Measurements from ENCODE around the gene RBM41.
A peak's percentile ranks its signal among the peaks of the same experiment; 100 is the strongest.
"Not testable (repeated sequence)": the region's sequence is repeated elsewhere in the genome, so short reads cannot be mapped to it uniquely, and the experiment has no call there.

The RBM41 gene

DNA sequence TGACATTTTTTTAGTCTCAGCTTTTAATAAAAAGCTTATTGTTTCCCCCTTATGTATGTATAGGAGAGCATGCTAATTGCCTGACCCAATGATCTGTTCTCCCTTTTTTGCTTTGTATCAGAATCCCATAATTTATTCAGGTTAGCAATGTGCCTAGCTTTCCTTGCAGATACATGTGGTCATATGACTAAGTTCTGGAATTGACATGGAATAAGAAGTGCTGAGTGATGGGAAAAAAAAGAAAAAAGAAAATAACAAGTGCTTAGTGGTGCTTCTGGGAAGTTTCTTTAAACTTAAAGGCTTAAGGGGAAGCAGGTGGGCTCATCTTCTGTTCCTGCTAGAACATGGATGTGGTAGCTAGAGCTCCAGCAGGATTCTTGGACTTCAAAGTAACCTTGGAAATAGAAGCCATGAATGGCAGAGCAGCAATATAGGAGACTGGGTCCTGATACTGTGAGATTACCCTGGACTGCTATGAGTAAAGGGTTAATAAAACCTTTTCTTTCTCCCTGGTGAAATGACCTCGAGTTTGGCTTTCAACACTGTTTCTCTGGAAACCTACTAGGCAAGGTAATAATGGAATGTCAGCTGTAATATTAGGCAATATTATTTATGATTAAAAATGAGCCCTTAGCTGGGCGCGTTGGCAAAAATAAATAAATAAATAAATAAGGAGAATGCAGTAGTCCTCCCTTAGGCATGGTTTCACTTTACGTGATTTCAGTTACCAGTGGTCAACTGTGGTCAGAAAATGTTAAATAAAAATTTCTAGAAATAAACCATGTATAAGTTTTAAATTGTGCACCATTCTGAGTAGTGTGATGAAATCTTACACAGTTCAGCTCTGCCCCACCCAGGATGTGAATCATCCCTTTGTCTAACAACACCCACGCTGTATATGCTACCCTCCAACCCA lies 16.7 kb upstream of the RBM41 start:
- H3K36me3 ChIP-seq (ENCODE audit: control insufficient read depth, insufficient read depth, low read length), result no peaks in the 10 kb centered on the region
- H3K27ac ChIP-seq (ENCODE audit: low read depth, low read length, severe bottlenecking), result no peak overlapping the region
- no CpG with 5 or more reads among the region's 5 CpGs for WGBS, 2 experiments (ENCODE audit: insufficient coverage in 2 of 2)
- H3K4me3 ChIP-seq (ENCODE audit: extremely low read depth, insufficient read depth, low read length, poor library complexity, severe bottlenecking), result no peak overlapping the region
- H3K9me3 ChIP-seq (ENCODE audit: control insufficient read depth, low read length), result no peaks in the 10 kb centered on the region
- H3K4me1 ChIP-seq (ENCODE audit: control insufficient read depth, insufficient read depth, low read length, poor library complexity, severe bottlenecking), result peaks cover 4% of the 10 kb centered on the region

DNA sequence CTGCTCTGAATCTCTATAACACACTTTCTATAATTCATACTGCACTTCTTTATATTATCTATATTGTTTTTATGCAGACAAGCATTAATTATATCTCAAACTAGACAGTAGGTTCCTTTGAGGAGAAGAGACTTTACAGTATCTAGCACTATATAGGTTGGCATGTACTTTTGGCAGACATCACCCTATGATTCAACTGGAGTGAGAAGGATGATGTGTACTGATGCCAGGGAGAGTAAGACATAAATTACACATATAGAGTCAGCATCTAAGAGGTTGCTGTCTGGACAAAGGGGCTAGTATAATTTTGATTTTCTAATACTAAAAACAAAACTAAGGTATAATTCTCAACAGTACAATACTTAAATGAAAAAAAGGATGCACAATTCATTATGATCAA lies 5.1 kb upstream of the RBM41 start:
- Histone ChIP-seq H3K36me3 (ENCODE audit: control insufficient read depth, insufficient read depth, low read length) (no peaks in the 10 kb centered on the region), H3K4me3 (ENCODE audit: extremely low read depth, insufficient read depth, low read length, poor library complexity, severe bottlenecking) (no peak overlapping the region), H3K4me1 (ENCODE audit: control insufficient read depth, insufficient read depth, low read length, poor library complexity, severe bottlenecking) (no peaks in the 10 kb centered on the region), H3K27ac (ENCODE audit: low read depth, low read length, severe bottlenecking) (no peak overlapping the region), H3K9me3 (ENCODE audit: control insufficient read depth, low read length) (no peaks in the 10 kb centered on the region)

DNA sequence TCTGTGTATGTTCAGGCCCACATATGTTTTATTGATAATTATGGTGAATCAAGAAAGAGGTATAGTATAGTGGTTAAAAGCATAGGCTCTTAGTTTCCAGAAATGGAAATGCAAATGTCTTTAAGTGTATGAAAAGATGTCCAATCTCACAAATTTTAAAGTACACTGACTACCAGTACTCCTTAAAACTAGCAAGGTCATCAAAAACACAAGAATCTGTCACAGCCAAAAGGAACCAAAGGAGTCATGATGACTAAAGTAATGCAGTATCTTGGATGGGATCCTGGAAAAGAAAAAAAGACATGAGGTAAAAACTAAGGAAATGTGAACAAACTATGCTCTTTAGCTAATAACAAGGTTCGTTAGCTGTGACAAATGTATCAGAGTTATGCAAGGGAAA lies 661 bp upstream of the RBM41 start:
- Histone ChIP-seq H3K4me3 (ENCODE audit: extremely low read depth, insufficient read depth, low read length, poor library complexity, severe bottlenecking) (no peak overlapping the region), H3K36me3 (ENCODE audit: control insufficient read depth, insufficient read depth, low read length) (peaks cover 23% of the 10 kb centered on the region), H3K4me1 (ENCODE audit: control insufficient read depth, insufficient read depth, low read length, poor library complexity, severe bottlenecking) (no peaks in the 10 kb centered on the region), H3K27ac (ENCODE audit: low read depth, low read length, severe bottlenecking) (no peak overlapping the region), H3K9me3 (ENCODE audit: control insufficient read depth, low read length) (no peaks in the 10 kb centered on the region)
- WGBS, 2 experiments (ENCODE audit: insufficient coverage in 2 of 2), result no CpG with 5 or more reads among the region's 1 CpG

DNA sequence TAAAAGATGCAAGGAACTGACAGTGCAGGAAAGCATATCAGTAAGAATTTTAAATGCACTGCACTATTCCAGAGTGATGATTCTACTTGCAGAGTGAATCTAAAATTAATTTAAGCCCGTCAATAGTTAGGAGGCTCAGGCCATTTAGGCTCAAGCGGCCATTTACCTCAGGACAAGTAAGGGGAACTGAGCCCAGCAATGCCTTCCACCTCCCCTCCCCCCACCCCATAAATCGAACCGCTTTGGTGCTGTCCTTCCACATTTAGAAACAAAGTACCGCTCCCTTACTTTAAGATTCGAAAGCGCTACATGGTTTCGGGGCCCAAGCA lies 665 bp downstream of the RBM41 start:
- Histone ChIP-seq H3K9me3 (ENCODE audit: control insufficient read depth, low read length) (no peaks in the 10 kb centered on the region), H3K4me3 (ENCODE audit: extremely low read depth, insufficient read depth, low read length, poor library complexity, severe bottlenecking) (peak overlapping the region; percentile 60), H3K36me3 (ENCODE audit: control insufficient read depth, insufficient read depth, low read length) (peaks cover 34% of the 10 kb centered on the region), H3K27ac (ENCODE audit: low read depth, low read length, severe bottlenecking) (peak overlapping the region; percentile 72), H3K4me1 (ENCODE audit: control insufficient read depth, insufficient read depth, low read length, poor library complexity, severe bottlenecking) (no peaks in the 10 kb centered on the region)
- WGBS, 2 experiments (ENCODE audit: insufficient coverage in 2 of 2), result 0% methylated on average over 2 of the region's 8 CpGs; no CpG with 5 or more reads in 1 of the 2 experiments

DNA sequence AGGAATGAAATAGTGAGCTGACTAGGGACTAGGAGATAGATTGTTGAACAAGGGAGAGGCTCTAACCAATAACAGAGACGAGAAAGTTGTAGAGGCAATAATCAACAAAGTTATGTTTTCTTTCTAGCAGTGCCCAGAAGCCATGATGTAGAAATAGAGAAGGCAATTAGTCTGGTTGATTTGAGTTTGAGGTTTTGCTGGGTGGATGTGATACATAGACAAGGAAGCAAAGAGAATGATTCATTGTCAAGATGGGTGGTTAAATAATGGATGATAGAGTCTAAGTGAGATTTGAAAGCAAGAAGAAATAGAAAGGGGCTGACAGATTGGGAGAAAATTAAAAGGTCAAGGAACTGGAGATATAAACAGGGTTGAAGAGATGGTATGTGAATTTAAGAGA lies 11.2 kb downstream of the RBM41 start:
- no peak overlapping the region for H3K27ac ChIP-seq (ENCODE audit: low read depth, low read length, severe bottlenecking)
- 100% methylated on average over 1 of the region's 1 CpG; no CpG with 5 or more reads in 1 of the 2 experiments for WGBS, 2 experiments (ENCODE audit: insufficient coverage in 2 of 2)
- no peaks in the 10 kb centered on the region for H3K4me1 ChIP-seq (ENCODE audit: control insufficient read depth, insufficient read depth, low read length, poor library complexity, severe bottlenecking)
- H3K36me3 ChIP-seq (ENCODE audit: control insufficient read depth, insufficient read depth, low read length), result peaks cover 12% of the 10 kb centered on the region
- H3K9me3 ChIP-seq (ENCODE audit: control insufficient read depth, low read length), result no peaks in the 10 kb centered on the region
- no peak overlapping the region for H3K4me3 ChIP-seq (ENCODE audit: extremely low read depth, insufficient read depth, low read length, poor library complexity, severe bottlenecking)

DNA sequence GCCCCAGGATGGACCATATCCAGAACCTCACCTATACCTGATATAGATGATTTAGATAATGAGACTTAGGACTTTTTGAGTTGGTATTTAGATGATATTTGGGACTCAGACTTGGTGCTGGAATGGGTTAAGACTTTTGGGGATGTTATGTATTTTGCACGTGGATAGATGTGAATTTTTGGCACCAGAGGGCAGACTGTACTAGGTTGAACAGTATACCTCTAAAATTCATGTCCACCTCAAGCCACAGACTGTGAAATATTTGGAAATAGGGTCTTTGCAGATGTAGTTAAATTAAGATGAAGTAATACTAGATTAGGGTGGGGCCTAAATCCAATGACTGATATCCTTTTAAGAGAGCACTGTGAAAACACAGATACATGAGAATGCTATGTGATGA lies 15.6 kb downstream of the RBM41 start:
- no peaks in the 10 kb centered on the region for H3K4me1 ChIP-seq (ENCODE audit: control insufficient read depth, insufficient read depth, low read length, poor library complexity, severe bottlenecking)
- WGBS, 2 experiments (ENCODE audit: insufficient coverage in 2 of 2), result no CpG with 5 or more reads among the region's 1 CpG
- H3K4me3 ChIP-seq (ENCODE audit: extremely low read depth, insufficient read depth, low read length, poor library complexity, severe bottlenecking), result no peak overlapping the region
- no peaks in the 10 kb centered on the region for H3K9me3 ChIP-seq (ENCODE audit: control insufficient read depth, low read length)
- H3K36me3 ChIP-seq (ENCODE audit: control insufficient read depth, insufficient read depth, low read length), result peaks cover 11% of the 10 kb centered on the region
- H3K27ac ChIP-seq (ENCODE audit: low read depth, low read length, severe bottlenecking), result no peak overlapping the region

DNA sequence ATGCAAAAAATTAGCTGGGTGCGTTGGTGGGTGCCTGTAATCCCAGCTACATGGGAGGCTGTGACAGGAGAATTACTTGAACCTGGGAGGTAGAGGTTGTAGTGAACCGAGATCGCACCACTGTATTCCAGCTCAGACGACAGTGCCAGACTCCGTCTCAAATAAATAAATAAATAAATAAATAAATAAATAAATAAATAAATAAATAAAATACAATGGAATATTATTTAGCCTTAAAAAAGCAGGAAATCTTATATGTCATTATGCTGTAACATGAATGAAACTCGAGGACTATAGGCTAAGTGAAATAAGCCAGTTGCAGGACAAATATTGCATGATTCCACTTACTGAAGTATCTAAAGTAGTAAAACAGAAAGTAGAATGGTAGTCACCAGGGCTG lies 42.5 kb downstream of the RBM41 start:
- Histone ChIP-seq H3K4me3 (ENCODE audit: extremely low read depth, insufficient read depth, low read length, poor library complexity, severe bottlenecking) (no peak overlapping the region), H3K9me3 (ENCODE audit: control insufficient read depth, low read length) (no peaks in the 10 kb centered on the region), H3K4me1 (ENCODE audit: control insufficient read depth, insufficient read depth, low read length, poor library complexity, severe bottlenecking) (no peaks in the 10 kb centered on the region), H3K27ac (ENCODE audit: low read depth, low read length, severe bottlenecking) (no peak overlapping the region), H3K36me3 (ENCODE audit: control insufficient read depth, insufficient read depth, low read length) (peaks cover 5% of the 10 kb centered on the region)
- no CpG with 5 or more reads among the region's 6 CpGs for whole genome bisulfite sequencing, 2 experiments (ENCODE audit: insufficient coverage in 2 of 2)

DNA sequence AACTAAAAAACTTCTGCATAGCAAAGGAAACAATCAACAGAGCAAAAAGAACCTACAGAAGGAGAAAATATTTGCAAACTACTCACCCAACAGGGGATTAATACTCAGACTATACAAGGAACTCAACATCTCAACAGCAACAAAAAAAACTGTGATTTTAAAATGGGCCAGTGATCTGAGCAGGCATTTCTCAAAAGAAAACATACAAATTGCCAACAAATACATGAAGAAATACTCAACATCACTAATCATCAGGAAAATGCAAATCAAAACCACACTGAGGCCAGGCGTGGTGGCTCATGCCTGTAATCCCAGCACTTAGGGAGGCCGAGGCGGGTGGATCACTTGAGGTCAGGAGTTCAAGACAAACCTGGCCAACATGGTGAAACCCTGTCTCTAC lies 60.9 kb downstream of the RBM41 start:
- H3K4me3 ChIP-seq (ENCODE audit: extremely low read depth, insufficient read depth, low read length, poor library complexity, severe bottlenecking); H3K4me1 ChIP-seq (ENCODE audit: control insufficient read depth, insufficient read depth, low read length, poor library complexity, severe bottlenecking); H3K9me3 ChIP-seq (ENCODE audit: control insufficient read depth, low read length); H3K36me3 ChIP-seq (ENCODE audit: control insufficient read depth, insufficient read depth, low read length); H3K27ac ChIP-seq (ENCODE audit: low read depth, low read length, severe bottlenecking): not testable (repeated sequence)
- WGBS, 2 experiments (ENCODE audit: insufficient coverage in 2 of 2), result 60 to 96% methylated on average over 1 to 3 of the region's 3 CpGs

DNA sequence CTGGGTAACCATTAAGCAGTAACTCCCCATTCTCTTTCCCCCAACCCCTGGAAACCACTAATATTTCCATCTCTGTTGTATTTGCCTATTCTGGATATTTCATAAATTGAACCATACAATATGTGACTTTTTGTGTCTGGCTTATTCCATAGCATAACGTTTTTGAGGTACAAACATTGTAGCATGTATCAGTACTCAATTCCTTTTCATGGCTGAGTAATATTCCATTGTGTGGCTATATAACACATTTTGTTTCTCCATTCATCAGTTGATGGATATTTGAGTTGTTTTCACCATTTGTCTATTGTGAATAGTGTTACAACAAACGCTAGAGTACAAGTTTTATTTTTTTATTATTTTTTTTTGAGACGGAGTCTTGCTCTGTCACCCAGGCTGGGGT lies 63.6 kb downstream of the RBM41 start:
- H3K4me3 ChIP-seq (ENCODE audit: extremely low read depth, insufficient read depth, low read length, poor library complexity, severe bottlenecking), result no peak overlapping the region
- WGBS, 2 experiments (ENCODE audit: insufficient coverage in 2 of 2), result no CpG with 5 or more reads among the region's 3 CpGs
- H3K9me3 ChIP-seq (ENCODE audit: control insufficient read depth, low read length), result no peaks in the 10 kb centered on the region
- H3K27ac ChIP-seq (ENCODE audit: low read depth, low read length, severe bottlenecking), result no peak overlapping the region
- H3K4me1 ChIP-seq (ENCODE audit: control insufficient read depth, insufficient read depth, low read length, poor library complexity, severe bottlenecking), result no peaks in the 10 kb centered on the region
- no peaks in the 10 kb centered on the region for H3K36me3 ChIP-seq (ENCODE audit: control insufficient read depth, insufficient read depth, low read length)

DNA sequence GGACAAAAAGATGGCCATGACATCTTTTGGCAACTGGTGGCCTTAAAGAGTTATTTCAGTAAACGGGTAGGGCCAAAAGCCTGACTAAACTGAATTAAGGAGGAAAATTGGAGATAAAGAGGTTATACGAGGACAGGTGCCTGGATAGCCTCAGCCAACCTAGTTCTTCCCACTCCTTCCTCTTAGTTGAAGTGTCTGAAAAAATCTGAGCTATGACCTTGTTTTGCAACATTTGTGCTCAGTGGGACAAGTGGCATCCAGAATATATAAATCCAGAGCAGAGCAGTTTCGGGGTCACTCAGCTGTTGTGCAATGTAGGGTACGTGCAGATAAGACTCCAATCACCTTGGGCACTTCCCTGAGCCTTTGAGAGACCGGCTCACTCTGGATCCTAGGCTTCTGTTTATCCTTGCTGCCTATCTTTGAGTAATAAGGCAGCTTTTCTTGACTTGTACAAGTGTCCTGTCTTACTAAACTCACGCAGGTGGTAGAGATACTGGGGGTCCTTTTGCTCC lies 68.4 kb downstream of the RBM41 start:
- no peaks in the 10 kb centered on the region for H3K4me1 ChIP-seq (ENCODE audit: control insufficient read depth, insufficient read depth, low read length, poor library complexity, severe bottlenecking)
- no peaks in the 10 kb centered on the region for H3K9me3 ChIP-seq (ENCODE audit: control insufficient read depth, low read length)
- H3K36me3 ChIP-seq (ENCODE audit: control insufficient read depth, insufficient read depth, low read length), result no peaks in the 10 kb centered on the region
- H3K27ac ChIP-seq (ENCODE audit: low read depth, low read length, severe bottlenecking), result no peak overlapping the region
- no peak overlapping the region for H3K4me3 ChIP-seq (ENCODE audit: extremely low read depth, insufficient read depth, low read length, poor library complexity, severe bottlenecking)
- WGBS, 2 experiments (ENCODE audit: insufficient coverage in 2 of 2), result 80 to 82% methylated on average over 1 to 3 of the region's 6 CpGs

DNA sequence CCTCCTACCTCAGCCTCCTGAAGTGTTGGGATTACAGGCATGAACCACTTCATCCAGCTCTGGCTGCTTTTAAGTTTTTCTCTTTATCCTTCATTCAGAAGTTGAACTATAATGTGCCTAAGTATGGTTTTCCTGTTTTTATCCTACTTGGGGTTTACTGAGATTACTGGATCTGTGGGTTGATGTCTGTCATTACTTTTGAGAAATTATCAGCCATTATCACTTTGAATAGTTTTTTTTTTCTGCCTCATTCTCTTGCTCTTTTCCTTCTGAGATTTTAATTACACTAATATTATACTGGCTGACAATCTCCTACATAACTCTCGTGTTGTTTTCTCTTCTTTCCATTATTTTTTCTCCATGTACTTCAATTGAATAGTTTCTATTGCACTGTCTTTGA lies 71.0 kb downstream of the RBM41 start:
- Histone ChIP-seq H3K9me3 (ENCODE audit: control insufficient read depth, low read length) (no peaks in the 10 kb centered on the region), H3K4me3 (ENCODE audit: extremely low read depth, insufficient read depth, low read length, poor library complexity, severe bottlenecking) (no peak overlapping the region), H3K36me3 (ENCODE audit: control insufficient read depth, insufficient read depth, low read length) (no peaks in the 10 kb centered on the region), H3K4me1 (ENCODE audit: control insufficient read depth, insufficient read depth, low read length, poor library complexity, severe bottlenecking) (no peaks in the 10 kb centered on the region), H3K27ac (ENCODE audit: low read depth, low read length, severe bottlenecking) (no peak overlapping the region)
- no CpG with 5 or more reads among the region's 1 CpG for WGBS, 2 experiments (ENCODE audit: insufficient coverage in 2 of 2)
